Measurements from ENCODE around the gene SLC12A7. TPM values are rescaled to one million over a fixed set of nuclear protein-coding genes. Genes with fewer than 3 reads are reported as not detected.

The SLC12A7 gene
- total RNA-seq, 2 donors from 2014 or later: 28.5 to 42.3 TPM

GRCh38 chr5:1038417-1039209 is 73.2 kb downstream of the SLC12A7 start:
- Histone ChIP-seq H3K9me3 (no peaks in the 10 kb centered on the region), H3K36me3 (no peaks in the 10 kb centered on the region), H3K27ac (no peak overlapping the region), H3K4me3 (no peak overlapping the region), H3K4me1 (no peaks in the 10 kb centered on the region), H3K27me3 (no peaks in the 10 kb centered on the region)
- no peak for TF ChIP-seq CTCF (IDR thresholded peaks at IDR 0.05)
- no peak for DNase-seq (ENCODE audit: low spot score)

DNA sequence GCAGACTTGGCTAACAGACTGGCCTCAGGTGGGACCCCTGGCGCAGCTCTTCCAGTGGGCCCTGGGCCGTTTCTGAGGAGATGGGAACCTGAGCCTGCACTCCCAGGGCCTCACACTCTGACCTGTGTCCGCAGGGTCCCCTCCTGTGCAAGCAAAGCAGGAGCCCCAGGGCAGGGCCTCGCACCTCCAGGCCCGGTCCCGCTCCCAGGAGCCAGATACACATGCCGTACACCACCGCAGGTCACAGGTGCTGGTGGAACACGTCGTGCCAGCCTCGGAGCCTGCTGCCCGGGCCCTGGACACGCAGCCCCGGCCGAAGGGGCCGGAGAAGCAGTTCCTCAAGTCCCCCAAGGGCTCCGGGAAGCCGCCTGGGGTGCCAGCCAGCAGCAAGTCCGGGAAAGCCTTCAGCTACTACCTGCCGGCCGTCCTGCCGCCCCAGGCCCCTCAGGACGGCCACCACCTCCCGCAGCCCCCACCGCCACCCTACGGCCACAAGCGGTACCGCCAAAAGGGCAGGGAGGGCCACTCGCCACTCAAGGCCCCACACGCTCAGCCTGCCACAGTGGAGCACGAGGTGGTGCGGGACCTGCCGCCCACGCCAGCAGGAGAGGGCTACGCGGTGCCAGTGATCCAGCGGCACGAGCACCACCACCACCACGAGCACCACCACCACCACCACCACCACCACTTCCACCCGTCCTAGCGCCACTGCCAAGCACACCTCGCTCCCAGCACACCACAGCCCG is 74.0 kb downstream of the SLC12A7 start:
- H3K27me3 ChIP-seq: no peaks in the 10 kb centered on the region
- no peaks in the 10 kb centered on the region for H3K4me1 ChIP-seq
- DNase-seq (ENCODE audit: low spot score): no peak
- no peaks in the 10 kb centered on the region for H3K36me3 ChIP-seq
- H3K27ac ChIP-seq: no peak overlapping the region
- TF ChIP-seq CTCF (IDR thresholded peaks at IDR 0.05): no peak
- H3K4me3 ChIP-seq: no peak overlapping the region
- H3K9me3 ChIP-seq: no peaks in the 10 kb centered on the region

DNA sequence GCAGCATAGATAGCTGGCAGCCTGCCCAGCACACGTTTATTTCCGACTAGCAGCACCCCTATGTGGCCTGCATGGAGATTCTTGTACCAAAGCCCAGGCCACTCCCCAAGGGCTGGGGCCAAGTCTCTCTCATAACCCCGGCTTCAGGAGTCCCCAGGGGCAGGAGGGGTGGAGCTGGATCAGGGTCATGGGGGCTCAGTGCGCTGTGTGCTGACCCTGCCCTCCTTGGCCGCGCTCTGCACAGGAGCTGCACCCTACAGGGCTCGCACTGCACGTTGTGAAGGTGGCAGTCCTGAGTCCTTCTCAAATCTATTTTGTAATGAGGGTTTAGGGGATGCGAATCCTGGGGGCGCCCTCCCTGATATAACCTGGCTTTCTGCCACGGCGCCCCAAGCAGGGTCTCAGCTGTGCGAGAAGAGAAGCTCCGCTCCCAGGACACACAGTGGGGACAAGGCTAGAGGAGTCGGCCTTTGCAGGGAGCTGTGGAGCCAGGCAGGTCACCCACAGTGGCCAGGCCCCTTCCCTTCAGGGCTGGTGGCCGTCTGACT is 74.7 kb downstream of the SLC12A7 start:
- TF ChIP-seq CTCF (IDR thresholded peaks at IDR 0.05): no peak
- Histone ChIP-seq H3K9me3 (no peaks in the 10 kb centered on the region), H3K4me1 (no peaks in the 10 kb centered on the region), H3K36me3 (no peaks in the 10 kb centered on the region), H3K4me3 (no peak overlapping the region), H3K27me3 (no peaks in the 10 kb centered on the region), H3K27ac (no peak overlapping the region)
- DNase-seq (ENCODE audit: low spot score): no peak

GRCh38 chr5:1036504-1037122 is 75.2 kb downstream of the SLC12A7 start:
- Histone ChIP-seq H3K9me3 (no peaks in the 10 kb centered on the region), H3K4me3 (no peak overlapping the region), H3K4me1 (no peaks in the 10 kb centered on the region), H3K27ac (no peak overlapping the region), H3K36me3 (no peaks in the 10 kb centered on the region), H3K27me3 (no peaks in the 10 kb centered on the region)
- no peak for TF ChIP-seq CTCF (IDR thresholded peaks at IDR 0.05)
- DNase-seq (ENCODE audit: low spot score): no peak

DNA sequence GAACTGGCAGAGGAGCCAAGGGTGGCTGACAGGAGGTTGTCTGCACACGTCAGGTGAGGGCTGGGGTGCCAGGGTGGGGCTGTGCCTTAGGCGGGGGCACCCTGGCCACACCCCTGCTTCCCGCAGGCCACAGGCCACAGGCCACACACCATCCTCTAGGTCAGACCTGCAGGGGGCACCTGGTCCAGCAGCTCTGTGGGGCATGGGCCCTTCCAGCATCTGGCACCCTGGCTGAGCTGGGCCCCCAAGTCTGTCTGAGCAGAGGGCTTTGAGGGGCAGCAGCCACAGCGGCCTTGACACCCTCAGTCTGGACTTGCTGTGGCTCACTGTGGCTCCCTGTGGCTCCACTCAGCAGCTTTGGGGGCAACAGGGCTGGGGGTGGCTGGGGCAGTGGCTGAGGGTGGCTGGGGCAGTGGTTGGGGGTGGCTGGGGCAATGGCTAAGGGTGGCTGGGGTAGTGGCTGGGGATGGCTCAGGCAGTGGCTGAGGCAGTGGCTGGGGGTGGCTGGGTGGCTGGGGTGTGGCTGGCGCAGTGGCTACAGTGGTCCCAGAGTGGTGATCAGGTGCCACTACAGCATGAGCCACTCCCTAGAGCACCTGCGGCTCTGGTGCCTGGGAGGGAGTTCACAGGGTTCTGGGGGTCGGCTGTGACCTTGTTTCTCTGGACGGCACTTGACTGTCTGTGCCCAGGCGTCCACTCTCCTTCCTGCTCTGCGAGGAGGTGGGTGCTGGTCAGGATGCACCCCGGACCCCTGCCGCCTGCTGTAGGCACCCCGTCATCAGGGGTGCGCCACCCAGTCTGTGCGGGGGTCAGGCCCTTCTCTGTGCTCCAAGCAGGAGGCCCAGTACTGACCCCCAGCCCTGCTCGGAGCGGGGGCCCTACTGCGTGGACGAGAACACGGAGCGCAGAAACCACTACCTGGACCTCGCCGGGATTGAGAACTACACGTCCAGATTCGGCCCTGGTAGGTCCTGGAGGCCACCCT is 76.2 kb downstream of the SLC12A7 start:
- Histone ChIP-seq H3K4me1 (no peaks in the 10 kb centered on the region), H3K4me3 (no peak overlapping the region), H3K27me3 (no peaks in the 10 kb centered on the region), H3K36me3 (no peaks in the 10 kb centered on the region), H3K27ac (no peak overlapping the region), H3K9me3 (no peaks in the 10 kb centered on the region)
- TF ChIP-seq CTCF (IDR thresholded peaks at IDR 0.05): no peak
- no peak for DNase-seq (ENCODE audit: low spot score)
